Measurements from ENCODE around the gene SCYGR3. TPM values are rescaled to one million over a fixed set of nuclear protein-coding genes. Genes with fewer than 3 reads are reported as not detected.

The SCYGR3 gene
- total and polyA plus RNA-seq, 2 donors (not counting 3 experiments of a cell fraction or from before 2014, with no cell fraction given): not detected

- FAIRE-seq (no peak), DNase-seq (ENCODE audit: low read depth, low spot score) (no peak)
- no peak overlapping the region for H3K4me3 ChIP-seq (replicated peaks in 1 of 3; ENCODE audit: insufficient read depth in 1 of 3, low read depth in 1 of 3, low read length in 3 of 3)
- dilution Hi-C loops (cut with MboI; ENCODE audit: extremely low pct_ligation_motif_present, low sequenced_read_pairs) (no loop called here), intact Hi-C loops (cut with micrococcal nuclease) (no loop called here)
- no peaks in the 10 kb centered on the region for H3K9me3 ChIP-seq (replicated peaks; ENCODE audit: control insufficient read depth, insufficient read depth, low read length)
- H3K79me2 ChIP-seq (ENCODE audit: control insufficient read depth, insufficient read depth, low read length): no peaks in the 10 kb centered on the region
- no peaks in the 10 kb centered on the region for H4K20me1 ChIP-seq (replicated peaks; ENCODE audit: control insufficient read depth, extremely low read depth, insufficient read depth, low read length)
- no peaks in the 10 kb centered on the region for H3K4me1 ChIP-seq (ENCODE audit: control insufficient read depth, extremely low read depth, insufficient read depth, low read length)
- no peak overlapping the region for H3K9ac ChIP-seq (replicated peaks; ENCODE audit: extremely low read depth, insufficient read depth, low read length)
- peaks cover 2 to 4% of the 10 kb centered on the region in 2 experiments for H3K27me3 ChIP-seq (ENCODE audit: control insufficient read depth in 2 of 2, insufficient read depth in 2 of 2, low read length in 2 of 2)
- H3K9me1 ChIP-seq (replicated peaks; ENCODE audit: control insufficient read depth, extremely low read depth, insufficient read depth, low read length): no peaks in the 10 kb centered on the region
- no TSS peak for BruUV-seq (replicated peaks)
- no peak overlapping the region for H3K4me2 ChIP-seq (ENCODE audit: insufficient read depth, low read length)
- H3K27ac ChIP-seq (ENCODE audit: insufficient read depth, low read depth, low read length): no peak overlapping the region
- ChIA-PET POLR2A (no interaction called here), CTCF (no interaction called here)
- H3K36me3 ChIP-seq (ENCODE audit: control insufficient read depth in 2 of 2, extremely low read depth in 1 of 2, insufficient read depth in 2 of 2, low read length in 2 of 2): no peaks in the 10 kb centered on the region
- H2AFZ ChIP-seq (ENCODE audit: low read depth, low read length): no peak overlapping the region
- no peak for TF ChIP-seq POLR2A (IDR thresholded peaks at IDR 0.05; ENCODE audit: low read depth, low read length)
- no peak for TF ChIP-seq FOS (IDR thresholded peaks at IDR 0.05; ENCODE audit: borderline replicate concordance, insufficient read depth, low read length)
- no peak for TF ChIP-seq MYC (IDR thresholded peaks at IDR 0.05; ENCODE audit: low read depth, low read length)
- TF ChIP-seq MAX (IDR thresholded peaks at IDR 0.05; ENCODE audit: insufficient read depth, insufficient read length): no peak
- TF ChIP-seq GATA2 (IDR thresholded peaks at IDR 0.05; ENCODE audit: insufficient read depth, insufficient read length, low read depth, low read length): no peak
- TF ChIP-seq CTCF (IDR thresholded peaks at IDR 0.05; ENCODE audit: extremely low read depth in 1 of 2, insufficient read depth in 1 of 2, low read depth in 1 of 2, low read length in 2 of 2): no peak
- no peak for TF ChIP-seq POLR2AphosphoS5 (IDR thresholded peaks at IDR 0.05; ENCODE audit: insufficient read depth, low read depth, low read length)
- no peak for TF ChIP-seq JUN (IDR thresholded peaks at IDR 0.05; ENCODE audit: borderline replicate concordance, insufficient read depth, insufficient read length, low read depth)
- TF ChIP-seq EZH2 (IDR thresholded peaks at IDR 0.05; ENCODE audit: borderline replicate concordance, low read depth, low read length, severe bottlenecking): no peak
These were observed 18.8 kb downstream of the SCYGR3 start for GRCh38 chr2:227595797-227596196.

Data from endothelial cell of umbilical vein (primary cell).